Fibroblast of mammary gland (primary cell): ENCODE data around the gene SPACDR.
"Not testable (repeated sequence)": the region's sequence is repeated elsewhere in the genome, so short reads cannot be mapped to it uniquely, and the experiment has no call there.

ENCODE experiments used
- DNase-seq: peaks from one replicate; pipeline ENCODE4 v3.0.0-alpha.2; 2010; ENCODE audit warnings: low read depth
- H3K4me3 ChIP-seq: 2 replicates; pipeline ENCODE4 v1.5.1; 2011; ENCODE audit warnings: low read depth, mild to moderate bottlenecking, low read length, moderate library complexity; ENCODE audit not compliant: control insufficient read depth
- TF ChIP-seq, protein P1 (sequence below): conservative IDR thresholded peaks from 2 replicates; pipeline ENCODE4 v1.5.1; 2011; ENCODE audit warnings: low read depth, low read length, inconsistent platforms; ENCODE audit not compliant: control insufficient read depth, insufficient read depth

SPACDR gene

DNA sequence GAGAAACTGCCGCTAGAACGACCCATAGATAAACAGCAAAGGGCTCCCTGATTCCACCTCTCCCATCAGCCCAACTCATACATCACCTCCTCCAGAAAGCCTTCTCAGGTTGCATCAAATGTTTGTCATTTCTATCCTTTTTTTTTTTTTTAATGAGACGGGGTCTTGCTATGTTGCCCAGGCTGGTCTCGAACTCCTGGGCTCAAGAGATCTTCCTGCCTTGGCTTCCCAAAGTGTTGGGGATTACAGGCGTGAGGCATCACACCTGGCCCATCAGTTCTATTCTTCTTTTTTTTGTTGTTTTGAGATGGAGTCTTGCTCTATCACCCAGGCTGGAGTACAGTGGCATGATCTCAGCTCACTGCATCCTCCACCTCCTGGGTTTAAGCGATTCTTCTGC, 7.0 kb downstream of the SPACDR start:
- no peak for DNase-seq
- no peak overlapping the region for H3K4me3 ChIP-seq
- TF ChIP-seq, protein P1, sequence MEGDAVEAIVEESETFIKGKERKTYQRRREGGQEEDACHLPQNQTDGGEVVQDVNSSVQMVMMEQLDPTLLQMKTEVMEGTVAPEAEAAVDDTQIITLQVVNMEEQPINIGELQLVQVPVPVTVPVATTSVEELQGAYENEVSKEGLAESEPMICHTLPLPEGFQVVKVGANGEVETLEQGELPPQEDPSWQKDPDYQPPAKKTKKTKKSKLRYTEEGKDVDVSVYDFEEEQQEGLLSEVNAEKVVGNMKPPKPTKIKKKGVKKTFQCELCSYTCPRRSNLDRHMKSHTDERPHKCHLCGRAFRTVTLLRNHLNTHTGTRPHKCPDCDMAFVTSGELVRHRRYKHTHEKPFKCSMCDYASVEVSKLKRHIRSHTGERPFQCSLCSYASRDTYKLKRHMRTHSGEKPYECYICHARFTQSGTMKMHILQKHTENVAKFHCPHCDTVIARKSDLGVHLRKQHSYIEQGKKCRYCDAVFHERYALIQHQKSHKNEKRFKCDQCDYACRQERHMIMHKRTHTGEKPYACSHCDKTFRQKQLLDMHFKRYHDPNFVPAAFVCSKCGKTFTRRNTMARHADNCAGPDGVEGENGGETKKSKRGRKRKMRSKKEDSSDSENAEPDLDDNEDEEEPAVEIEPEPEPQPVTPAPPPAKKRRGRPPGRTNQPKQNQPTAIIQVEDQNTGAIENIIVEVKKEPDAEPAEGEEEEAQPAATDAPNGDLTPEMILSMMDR: no peak

DNA sequence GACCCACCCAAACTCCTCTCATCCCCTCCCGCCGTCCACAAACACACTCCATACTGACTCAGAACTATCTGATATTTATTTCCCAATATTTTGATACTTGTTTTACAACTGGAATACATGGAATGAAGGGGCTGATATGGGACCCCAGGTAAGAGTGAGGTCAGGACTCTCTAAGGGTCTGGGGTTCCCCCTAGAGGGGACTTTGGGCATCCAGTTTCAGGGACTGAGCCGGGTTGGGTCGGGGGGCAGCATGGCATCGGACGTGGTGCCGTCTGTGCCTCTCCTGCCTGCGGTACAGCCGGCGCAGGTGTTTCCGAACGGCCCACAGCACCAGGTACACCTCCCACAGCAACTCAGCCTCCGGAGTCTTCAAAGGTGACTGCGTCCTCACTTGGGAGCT, 7.5 kb downstream of the SPACDR start:
- TF ChIP-seq, protein P1: no peak
- DNase-seq: no peak
- H3K4me3 ChIP-seq: no peak overlapping the region

DNA sequence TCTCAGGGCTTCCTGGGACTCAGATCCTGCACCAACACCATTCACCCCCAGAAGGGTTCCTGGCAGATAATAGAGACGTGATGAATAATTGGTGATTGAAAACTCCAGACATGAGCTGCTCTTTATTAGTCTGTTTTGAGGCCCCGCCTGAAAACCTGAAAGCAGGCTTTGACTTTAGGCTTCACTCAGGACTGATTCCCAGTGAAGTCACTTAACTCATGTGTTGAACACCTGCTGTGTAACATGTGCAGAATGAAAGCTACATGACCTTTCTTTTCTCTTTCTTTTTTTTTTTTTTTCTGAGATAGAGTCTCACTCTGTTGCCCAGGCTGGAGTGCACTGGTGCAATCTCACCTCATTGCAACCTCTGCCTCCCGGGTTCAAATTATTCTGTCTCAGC, 8.9 kb downstream of the SPACDR start:
- no peak for DNase-seq
- TF ChIP-seq, protein P1: no peak
- no peak overlapping the region for H3K4me3 ChIP-seq

DNA sequence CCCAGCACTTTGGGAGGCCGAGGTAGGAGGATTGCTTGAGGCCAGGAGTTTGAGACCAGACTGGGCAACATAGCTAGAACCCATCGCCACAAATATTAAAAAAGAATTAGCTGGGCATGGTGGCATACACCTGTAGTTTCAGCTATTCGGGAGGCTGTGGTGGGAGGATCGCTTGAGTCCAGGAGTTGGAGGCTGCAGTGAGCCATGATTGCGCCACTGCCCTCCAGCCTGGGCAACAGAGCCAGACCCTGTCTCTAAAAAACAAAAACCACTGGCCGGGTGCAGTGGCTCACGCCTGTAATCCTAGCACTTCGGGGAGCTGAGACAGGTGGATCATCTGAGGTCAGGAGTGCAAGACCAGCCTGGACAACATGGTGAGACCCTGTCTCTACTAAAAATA, 10.2 kb downstream of the SPACDR start:
- DNase-seq, H3K4me3 ChIP-seq: not testable (repeated sequence)

DNA sequence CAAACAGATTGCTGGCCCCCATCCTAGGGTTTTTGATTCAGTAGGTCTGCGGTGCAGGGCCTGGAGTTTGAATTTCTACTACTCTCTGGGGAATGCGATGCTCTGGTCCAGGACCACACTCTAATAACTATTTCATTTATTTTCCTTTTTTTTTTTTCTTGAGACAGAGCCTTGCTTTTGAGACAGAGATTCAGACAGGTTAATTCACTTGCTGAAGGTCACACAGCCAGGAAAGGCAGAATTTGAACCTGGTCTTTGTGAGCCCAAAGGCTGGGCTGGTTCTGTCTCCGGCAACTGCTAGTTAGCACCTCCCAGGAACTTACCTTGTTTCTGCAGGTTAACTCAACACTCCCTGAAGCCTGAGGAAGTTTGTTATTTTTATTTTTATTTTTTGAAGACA, 11.5 kb downstream of the SPACDR start:
- no peak for DNase-seq
- TF ChIP-seq, protein P1: no peak
- no peak overlapping the region for H3K4me3 ChIP-seq

DNA sequence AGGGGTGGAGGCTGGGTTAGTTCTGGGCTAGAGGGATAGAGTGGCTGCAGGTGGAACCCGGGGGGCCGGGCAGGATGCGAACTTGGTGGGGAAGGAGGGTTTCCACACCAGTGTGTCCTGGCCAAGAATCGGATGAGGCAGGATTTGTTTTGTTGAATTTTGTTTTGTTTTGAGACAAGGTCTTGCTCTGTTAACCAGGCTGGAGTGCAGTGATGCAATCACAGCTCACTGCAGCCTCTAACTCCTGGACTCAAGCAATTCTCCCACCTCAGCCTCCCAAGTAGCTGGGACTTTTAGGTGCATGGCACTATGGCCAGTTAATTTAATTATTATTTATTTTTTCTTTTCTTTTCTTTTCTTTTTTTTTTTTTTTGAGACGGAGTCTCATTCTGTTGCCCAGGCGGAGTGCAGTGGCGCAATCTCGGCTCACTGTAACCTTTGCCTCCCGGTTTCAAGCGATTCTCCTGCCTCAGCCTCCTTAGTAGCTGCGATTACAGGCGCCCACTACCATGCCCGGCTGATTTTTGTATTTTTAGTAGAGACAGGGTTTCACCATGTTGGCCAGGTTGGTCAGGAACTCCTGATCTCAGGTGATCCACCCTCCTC, 14.8 kb downstream of the SPACDR start:
- no peak overlapping the region for H3K4me3 ChIP-seq
- TF ChIP-seq, protein P1: no peak
- no peak for DNase-seq

DNA sequence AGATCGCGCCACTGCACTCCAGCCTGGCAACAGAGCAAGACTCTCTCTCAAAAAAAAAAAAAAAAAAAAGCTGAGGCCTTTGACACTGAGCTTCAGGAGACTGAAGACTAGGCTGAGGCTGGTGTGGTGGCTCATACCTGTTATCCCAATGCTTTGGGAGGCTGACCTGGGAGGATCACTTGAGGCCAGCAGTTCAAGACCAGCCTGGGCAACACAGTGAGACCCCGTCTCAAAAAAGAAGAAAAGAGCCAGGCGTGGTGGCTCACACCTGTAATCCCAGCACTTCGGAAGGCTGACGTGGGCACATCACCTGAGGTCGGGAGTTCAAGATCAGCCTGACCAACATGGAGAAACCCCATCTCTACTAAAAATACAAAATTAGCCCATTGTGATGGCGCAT, 16.7 kb downstream of the SPACDR start:
- not testable (repeated sequence) for H3K4me3 ChIP-seq, DNase-seq

DNA sequence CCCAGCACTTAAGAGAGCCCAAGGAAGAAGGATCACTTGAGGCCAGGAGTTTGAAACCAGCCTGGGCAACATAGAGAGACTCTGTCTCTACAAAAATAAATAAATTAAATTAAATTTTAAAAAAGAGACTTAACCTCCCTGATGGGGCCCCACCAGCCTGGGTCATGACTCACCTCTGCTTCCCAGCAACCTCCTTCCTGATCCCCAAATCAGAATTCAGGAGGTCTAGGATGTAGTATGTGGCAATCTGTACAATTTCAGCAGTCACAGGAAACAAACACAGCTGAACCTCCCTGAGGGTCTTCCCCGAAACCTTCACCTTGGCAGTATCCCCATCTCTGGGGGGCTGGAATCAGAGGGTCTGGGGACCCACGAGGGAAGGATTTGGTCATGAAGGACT, 18.0 kb downstream of the SPACDR start:
- TF ChIP-seq, protein P1: no peak
- H3K4me3 ChIP-seq: no peak overlapping the region
- peak; percentile 61 for DNase-seq
